Right renal cortex interstitium (tissue), 3 donors: Measurements from ENCODE around the gene SMARCA2. TPM values are rescaled to one million over a fixed set of nuclear protein-coding genes. Genes with fewer than 3 reads are reported as not detected.

Experiments used
- DNase-seq, 3 donors: peaks; one replicate each; pipeline ENCODE4 v3.0.0-alpha.2; 2013; ENCODE audit warnings: low read depth in 3 of 3, low spot score in 2 of 3
- polyA plus RNA-seq, 3 donors: library from polyadenylated mRNA; unstranded; fragments of 120-200 nt; gene quantifications; one replicate each; pipeline ENCODE4 v1.2.1, GENCODE V29; 2013; ENCODE audit not compliant: insufficient read length in 3 of 3

Gene SMARCA2
- polyA plus RNA-seq, 3 donors, result 129 to 164 (median 163) TPM

DNA sequence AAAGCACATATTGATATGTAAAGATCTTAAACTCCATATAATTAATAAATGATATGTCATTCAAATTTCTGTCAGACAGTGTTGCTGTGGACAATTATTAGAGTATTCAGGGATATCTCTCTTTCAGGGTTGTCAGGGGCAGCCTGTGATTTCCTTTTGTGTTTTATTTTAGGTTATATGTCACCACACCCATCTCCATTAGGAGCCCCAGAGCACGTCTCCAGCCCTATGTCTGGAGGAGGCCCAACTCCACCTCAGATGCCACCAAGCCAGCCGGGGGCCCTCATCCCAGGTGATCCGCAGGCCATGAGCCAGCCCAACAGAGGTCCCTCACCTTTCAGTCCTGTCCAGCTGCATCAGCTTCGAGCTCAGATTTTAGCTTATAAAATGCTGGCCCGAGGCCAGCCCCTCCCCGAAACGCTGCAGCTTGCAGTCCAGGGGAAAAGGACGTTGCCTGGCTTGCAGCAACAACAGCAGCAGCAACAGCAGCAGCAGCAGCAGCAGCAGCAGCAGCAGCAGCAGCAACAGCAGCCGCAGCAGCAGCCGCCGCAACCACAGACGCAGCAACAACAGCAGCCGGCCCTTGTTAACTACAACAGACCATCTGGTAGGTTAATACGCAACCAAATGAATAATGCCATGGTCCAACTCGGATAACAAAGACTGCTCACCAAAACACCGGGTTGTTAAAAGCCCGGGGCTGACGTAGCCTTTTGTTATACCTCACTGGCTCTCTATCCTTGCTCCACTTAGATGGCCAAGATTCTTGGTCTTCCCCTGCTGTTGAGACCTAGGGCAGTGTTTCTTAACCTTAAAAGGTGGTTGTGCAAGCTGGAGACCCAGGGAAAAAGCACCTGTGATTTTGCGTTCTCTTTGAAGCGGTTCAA lies 24.4 kb downstream of the SMARCA2 start:
- DNase-seq, result no peak

DNA sequence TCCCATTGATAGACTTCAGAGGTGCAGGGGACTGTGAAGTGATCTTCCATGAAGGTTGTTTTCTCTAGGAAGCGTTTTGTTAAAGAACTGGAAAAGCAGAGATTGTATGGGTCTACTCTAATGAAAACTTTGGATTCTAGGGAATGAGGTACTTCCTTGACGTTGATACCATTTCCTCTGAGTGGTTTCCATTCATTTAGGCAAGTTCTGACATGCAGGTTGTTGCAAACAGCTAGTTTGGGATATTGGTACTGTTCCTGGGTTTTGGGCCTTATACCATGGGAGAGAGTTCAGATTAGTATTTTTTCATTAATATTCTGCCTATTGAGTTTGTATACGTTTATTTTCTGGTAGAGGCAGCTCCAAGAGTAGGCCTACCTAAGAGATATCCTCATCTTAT lies 25.7 kb downstream of the SMARCA2 start:
- DNase-seq, result no peak

DNA sequence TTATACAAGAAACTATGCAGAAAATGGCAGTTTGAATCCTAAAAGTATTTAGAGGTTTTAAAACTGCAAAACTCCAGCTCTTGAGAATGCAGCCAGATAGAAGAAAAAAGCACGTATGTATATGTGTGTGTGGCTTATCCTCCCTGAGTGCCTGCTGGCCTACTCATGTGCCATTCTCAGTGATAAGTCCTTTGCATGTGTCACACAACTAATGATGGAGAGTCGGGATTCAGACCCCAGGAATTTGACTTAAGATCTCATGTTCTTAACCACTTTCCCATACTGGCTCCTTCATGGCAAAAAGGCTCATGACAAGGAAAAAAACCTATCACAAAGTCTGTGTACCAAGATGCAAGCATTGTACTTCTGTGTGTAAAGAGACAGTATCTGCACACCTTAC lies 26.6 kb downstream of the SMARCA2 start:
- DNase-seq, result no peak

GRCh38 chr9:2043243-2043642 lies 28.1 kb downstream of the SMARCA2 start:
- DNase-seq, result no peak

- DNase-seq, result no peak
Measured at GRCh38 chr9:2043881-2044462, 28.8 kb downstream of the SMARCA2 start.

GRCh38 chr9:2047144-2047671 lies 32.1 kb downstream of the SMARCA2 start:
- DNase-seq, result no peak

- DNase-seq, result no peak
Measured at GRCh38 chr9:2047916-2048315, 32.8 kb downstream of the SMARCA2 start.

DNA sequence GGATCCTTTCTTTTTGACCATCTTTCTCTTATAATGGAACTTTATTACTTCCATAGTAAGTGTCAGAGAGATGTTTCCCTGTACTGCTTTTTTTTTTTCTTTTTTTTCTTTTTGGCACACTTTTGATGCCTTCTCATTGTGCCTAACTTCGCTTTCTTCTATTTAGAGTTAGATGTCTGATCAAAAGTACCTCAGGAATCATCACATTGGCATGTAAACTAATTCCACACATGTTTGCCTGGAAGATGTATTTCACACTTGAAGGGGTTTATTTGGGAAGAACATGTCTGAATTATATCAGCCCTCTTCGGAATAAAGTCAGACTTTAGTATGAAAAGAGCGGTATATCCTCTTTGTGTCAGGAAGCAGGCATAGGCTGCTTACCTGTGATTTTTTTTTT lies 35.1 kb downstream of the SMARCA2 start:
- no peak for DNase-seq

DNA sequence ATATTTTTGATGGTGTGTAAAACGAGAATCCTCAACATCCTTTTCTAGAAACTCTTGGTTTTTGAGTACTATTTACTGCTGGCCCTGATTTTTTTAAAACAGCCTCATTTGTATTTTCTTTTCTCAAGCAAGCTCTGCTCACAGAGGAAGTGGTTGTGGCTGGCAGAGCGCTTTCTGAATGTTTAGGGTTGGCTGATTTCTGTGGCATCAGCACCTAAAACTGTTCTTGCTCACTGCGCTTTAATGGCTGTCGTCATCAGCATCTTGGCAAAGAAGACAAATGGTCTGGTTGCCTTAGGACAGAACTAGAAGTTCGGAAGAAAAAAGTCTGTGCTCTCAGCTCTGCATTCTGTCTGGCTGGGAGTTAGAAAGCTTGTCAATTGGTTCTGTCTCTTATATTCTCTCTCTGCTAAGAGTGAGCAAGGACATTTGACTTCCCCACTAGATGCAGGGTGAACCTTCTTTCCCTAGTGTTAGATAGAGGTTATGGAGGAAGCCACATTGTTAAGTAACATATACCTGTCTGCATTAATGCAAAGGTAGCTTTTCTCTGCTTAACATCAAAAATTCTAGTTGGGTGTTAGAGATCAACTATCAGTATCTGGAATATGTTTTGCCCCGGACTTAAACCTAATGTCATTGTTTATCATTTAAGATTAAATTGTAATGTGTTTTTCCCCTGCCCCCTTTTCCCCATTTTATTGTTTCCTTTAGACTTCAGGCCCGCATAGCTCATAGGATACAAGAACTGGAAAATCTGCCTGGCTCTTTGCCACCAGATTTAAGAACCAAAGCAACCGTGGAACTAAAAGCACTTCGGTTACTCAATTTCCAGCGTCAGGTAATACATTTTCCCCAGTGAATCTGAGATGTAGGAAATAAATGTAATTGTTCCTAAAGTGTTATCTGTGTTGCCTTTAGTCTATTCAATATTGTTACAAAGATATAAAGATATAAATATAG lies 39.0 kb downstream of the SMARCA2 start:
- DNase-seq, result no peak

GRCh38 chr9:2055203-2055658 lies 40.1 kb downstream of the SMARCA2 start:
- no peak for DNase-seq

DNA sequence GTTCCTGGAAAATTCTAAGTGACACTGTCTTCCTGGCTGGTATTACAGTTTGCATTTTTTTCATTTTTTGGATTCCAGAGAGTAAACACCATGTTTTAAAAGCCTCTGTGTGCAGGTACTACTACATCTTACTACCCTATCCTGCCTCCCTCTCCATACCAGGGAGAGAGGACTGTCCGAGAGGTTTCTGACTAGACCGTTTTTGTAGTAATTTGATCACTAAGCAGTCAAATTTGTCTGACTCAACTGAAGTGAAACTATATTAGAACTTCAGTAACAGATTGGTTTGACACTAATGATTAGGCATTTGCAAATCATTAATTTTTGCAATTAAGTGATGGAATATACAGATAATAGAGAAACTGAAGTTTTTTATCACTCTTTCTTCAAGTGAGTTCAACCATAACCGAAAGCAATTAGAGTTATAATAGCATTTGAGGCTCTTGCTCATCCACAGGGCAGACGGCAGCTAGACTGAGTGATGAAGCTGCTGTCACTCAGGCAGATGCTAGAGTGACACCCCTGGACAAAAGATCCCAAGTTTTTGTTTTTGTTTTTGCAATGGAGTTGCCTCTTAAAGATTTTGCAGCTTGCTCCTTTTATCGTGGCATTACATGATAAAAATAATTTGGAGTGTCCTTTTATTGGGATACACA lies 44.3 kb downstream of the SMARCA2 start:
- no peak for DNase-seq

DNA sequence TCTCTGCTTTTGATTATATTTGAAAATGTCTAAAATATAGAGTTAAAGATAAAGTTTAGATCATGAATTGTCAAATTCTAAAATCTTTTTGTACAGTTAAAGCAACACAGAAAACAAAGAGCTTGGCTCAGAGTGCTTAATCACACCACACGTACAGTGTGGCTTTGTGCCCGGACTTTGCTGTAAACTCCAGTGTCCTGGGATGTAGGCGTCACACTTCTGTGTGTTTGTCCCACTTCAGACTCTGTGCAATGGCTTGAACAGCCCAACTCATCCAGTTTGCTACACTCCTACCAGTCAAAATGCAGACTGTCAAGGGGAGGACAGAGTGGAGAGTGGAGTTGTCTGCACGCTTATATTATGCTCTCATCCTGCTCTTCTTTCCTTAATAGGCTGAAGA lies 45.3 kb downstream of the SMARCA2 start:
- DNase-seq, result no peak

GRCh38 chr9:2065704-2066103 lies 50.6 kb downstream of the SMARCA2 start:
- DNase-seq, result no peak

DNA sequence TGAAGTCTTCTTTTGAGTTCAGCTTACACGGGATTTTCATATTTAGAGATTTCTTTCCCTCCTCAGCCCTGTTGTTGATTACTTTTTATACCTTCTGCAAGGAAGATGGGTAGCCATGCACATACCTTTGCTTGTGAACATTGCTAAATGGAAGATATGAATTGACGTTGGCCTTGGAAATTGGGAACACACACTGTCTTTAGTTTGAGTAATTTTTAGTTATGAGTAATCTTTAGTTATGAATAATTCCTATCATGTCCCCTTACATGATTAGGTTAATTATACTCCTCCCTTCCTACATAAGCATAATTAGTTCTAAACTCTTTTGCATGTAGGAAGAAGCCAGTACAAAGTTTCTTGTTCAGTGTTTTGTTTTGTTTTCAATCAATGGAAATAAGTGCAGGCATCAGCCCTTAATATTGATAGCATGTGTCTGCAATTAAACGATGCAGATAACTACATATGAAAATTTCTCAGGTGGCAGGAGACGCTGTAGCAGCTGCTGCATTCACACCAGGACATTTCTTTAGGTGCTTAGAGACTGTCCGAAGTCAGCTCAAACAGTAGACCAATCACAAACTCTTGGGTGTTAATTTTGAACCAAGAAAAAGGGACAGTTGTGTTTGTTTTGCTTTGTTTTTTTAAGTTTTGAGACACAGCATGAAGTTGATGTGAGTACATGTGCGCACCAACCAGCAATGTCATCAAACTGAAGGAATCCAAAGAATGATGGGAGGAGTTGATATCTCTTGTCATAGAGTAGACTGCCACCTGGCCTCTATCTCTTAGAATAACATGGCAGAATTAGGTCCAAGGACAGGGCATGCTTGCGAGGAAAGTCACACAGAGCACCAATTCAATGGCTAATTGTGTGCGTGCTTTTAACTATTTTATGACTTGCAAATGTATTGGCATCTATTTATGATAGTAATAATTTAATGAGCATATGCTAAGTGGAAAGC lies 51.4 kb downstream of the SMARCA2 start:
- no peak for DNase-seq

GRCh38 chr9:2072752-2073405 lies 57.7 kb downstream of the SMARCA2 start:
- DNase-seq, result no peak

- DNase-seq, result no peak
Measured at GRCh38 chr9:2082772-2083171, 67.6 kb downstream of the SMARCA2 start.

DNA sequence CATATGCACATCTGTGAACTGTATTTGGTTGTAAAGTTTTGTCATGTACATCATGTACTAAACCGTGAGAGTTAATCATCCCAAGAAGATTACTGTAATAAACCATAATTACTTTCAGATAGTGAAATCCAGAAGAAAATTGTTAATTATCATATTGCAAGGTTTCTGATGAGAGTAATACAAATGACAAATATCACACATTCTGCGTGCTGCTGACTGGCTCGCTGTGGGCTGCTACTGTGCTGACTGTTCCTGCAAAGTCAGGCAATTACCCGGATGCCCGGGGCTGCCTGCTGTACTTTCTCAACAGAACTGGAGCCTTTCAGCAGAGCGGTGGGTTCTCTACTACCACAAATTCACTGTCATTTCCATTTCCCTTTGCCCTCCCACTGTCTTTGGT lies 68.3 kb downstream of the SMARCA2 start:
- no peak for DNase-seq

DNA sequence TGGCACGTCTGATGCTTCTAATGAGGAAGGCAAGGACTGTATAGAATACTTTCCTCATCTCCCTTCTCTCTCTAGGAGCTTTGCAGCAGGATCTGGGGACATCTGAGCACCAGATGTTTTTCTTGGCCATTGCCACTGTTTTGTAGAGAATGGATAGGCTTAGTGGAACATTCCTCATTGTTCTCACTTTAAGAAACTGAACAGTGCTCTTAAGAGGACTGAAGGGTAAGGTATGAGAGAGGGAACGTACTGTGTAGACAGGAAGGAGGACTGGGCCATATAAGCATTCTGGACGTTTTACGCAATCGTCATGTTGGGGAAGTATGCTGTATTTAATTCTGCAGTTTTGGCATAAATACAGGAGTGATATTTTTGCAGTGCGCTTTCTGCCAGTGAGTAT lies 70.6 kb downstream of the SMARCA2 start:
- no peak for DNase-seq

DNA sequence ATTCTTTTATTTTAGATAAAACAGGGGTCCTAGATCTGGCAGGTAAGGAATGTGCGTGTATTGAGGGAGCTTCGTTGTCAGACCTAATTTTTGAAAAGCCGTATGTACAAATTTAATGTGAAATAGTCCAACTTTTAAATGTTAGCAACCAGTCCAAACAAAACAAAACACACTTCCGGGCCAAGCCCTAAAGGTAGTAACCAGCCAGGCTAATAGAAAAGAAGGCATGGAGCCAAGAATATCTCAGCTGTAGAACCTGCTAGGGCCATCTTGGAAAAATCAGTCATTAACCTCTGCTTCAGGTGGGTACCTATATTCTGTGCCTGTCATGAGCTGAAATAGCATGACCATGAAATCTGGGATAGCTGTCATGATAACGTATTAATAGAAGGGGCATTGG lies 71.0 kb downstream of the SMARCA2 start:
- no peak for DNase-seq
